ENCODE measurements around the gene CRTAP. TPM values are rescaled to one million over a fixed set of nuclear protein-coding genes. Genes with fewer than 3 reads are reported as not detected.
"Not testable (repeated sequence)": the region's sequence is repeated elsewhere in the genome, so short reads cannot be mapped to it uniquely, and the experiment has no call there.

Gene CRTAP
- total and polyA plus RNA-seq, 3 donors from 2014 or later, result 70.2 to 151 (median 123) TPM

GRCh38 chr3:33103034-33103433, 10.8 kb upstream of the CRTAP start:
- H3K27me3 ChIP-seq, result no peaks in the 10 kb centered on the region
- WGBS, 2 donors, result 94 to 96% methylated on average over 3 of the region's 3 CpGs
- DNase-seq, result no peak
- H3K4me3 ChIP-seq, result no peak overlapping the region
- H3K4me1 ChIP-seq, result no peaks in the 10 kb centered on the region
- H3K27ac ChIP-seq, result no peak overlapping the region
- no peaks in the 10 kb centered on the region for H3K36me3 ChIP-seq (ENCODE audit: low read depth, missing control alignments)
- no peaks in the 10 kb centered on the region for H3K9me3 ChIP-seq
- no peak for TF ChIP-seq POLR2A (IDR thresholded peaks at IDR 0.05)
- TF ChIP-seq, protein P1, sequence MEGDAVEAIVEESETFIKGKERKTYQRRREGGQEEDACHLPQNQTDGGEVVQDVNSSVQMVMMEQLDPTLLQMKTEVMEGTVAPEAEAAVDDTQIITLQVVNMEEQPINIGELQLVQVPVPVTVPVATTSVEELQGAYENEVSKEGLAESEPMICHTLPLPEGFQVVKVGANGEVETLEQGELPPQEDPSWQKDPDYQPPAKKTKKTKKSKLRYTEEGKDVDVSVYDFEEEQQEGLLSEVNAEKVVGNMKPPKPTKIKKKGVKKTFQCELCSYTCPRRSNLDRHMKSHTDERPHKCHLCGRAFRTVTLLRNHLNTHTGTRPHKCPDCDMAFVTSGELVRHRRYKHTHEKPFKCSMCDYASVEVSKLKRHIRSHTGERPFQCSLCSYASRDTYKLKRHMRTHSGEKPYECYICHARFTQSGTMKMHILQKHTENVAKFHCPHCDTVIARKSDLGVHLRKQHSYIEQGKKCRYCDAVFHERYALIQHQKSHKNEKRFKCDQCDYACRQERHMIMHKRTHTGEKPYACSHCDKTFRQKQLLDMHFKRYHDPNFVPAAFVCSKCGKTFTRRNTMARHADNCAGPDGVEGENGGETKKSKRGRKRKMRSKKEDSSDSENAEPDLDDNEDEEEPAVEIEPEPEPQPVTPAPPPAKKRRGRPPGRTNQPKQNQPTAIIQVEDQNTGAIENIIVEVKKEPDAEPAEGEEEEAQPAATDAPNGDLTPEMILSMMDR (IDR thresholded peaks at IDR 0.05), result no peak
- intact Hi-C loops (cut with DNase I; ENCODE audit: low total_unique reads), result no loop called here

- Histone ChIP-seq H3K27me3 (no peaks in the 10 kb centered on the region), H3K36me3 (ENCODE audit: low read depth, missing control alignments) (no peaks in the 10 kb centered on the region), H3K4me3 (no peak overlapping the region), H3K9me3 (no peaks in the 10 kb centered on the region), H3K4me1 (no peaks in the 10 kb centered on the region), H3K27ac (no peak overlapping the region)
- TF ChIP-seq, protein P1 (IDR thresholded peaks at IDR 0.05), result no peak
- TF ChIP-seq POLR2A (IDR thresholded peaks at IDR 0.05), result no peak
- 87 to 89% methylated on average over 3 of the region's 3 CpGs for WGBS, 2 donors
- DNase-seq, result no peak
- intact Hi-C loops (cut with DNase I; ENCODE audit: low total_unique reads), result no loop called here
Measured at GRCh38 chr3:33103480-33103879, 10.3 kb upstream of the CRTAP start.

DNA sequence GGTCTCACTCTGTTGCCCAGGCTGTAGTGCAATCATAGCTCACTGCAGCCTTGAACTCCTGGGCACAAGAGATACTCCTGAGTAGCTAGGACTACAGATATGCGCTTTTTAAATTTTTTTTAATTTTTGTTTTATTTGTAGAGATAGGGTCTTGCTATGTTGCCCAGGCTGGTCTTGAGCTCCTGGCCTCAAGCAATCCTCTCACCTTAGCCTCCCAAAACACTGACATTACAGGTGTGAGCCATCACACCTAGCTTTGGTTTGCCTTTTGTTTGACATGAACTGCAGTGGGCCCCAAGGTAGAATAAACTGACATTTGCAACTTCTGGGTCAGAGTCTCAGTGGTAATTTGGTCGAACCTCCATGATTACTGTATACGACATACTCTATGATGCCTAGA, 9.0 kb upstream of the CRTAP start:
- no peaks in the 10 kb centered on the region for H3K27me3 ChIP-seq
- no peak for DNase-seq
- no peaks in the 10 kb centered on the region for H3K36me3 ChIP-seq (ENCODE audit: low read depth, missing control alignments)
- no peaks in the 10 kb centered on the region for H3K9me3 ChIP-seq
- H3K4me3 ChIP-seq, result no peak overlapping the region
- TF ChIP-seq POLR2A (IDR thresholded peaks at IDR 0.05), result no peak
- TF ChIP-seq, protein P1 (IDR thresholded peaks at IDR 0.05), result no peak
- no peak overlapping the region for H3K27ac ChIP-seq
- no peaks in the 10 kb centered on the region for H3K4me1 ChIP-seq
- intact Hi-C loops (cut with DNase I; ENCODE audit: low total_unique reads), result no loop called here
- 92 to 93% methylated on average over 3 of the region's 3 CpGs for WGBS, 2 donors

GRCh38 chr3:33105341-33105948, 8.4 kb upstream of the CRTAP start:
- Histone ChIP-seq H3K9me3 (no peaks in the 10 kb centered on the region), H3K4me1 (no peaks in the 10 kb centered on the region), H3K36me3 (ENCODE audit: low read depth, missing control alignments) (no peaks in the 10 kb centered on the region), H3K27me3 (no peaks in the 10 kb centered on the region), H3K27ac (no peak overlapping the region), H3K4me3 (no peak overlapping the region)
- intact Hi-C loops (cut with DNase I; ENCODE audit: low total_unique reads), result no loop called here
- no peak for DNase-seq
- no peak for TF ChIP-seq POLR2A (IDR thresholded peaks at IDR 0.05)
- TF ChIP-seq, protein P1 (IDR thresholded peaks at IDR 0.05), result no peak
- 77 to 79% methylated on average over 3 of the region's 3 CpGs for WGBS, 2 donors

- H3K27me3 ChIP-seq; H3K4me1 ChIP-seq; DNase-seq; H3K36me3 ChIP-seq (ENCODE audit: low read depth, missing control alignments); intact Hi-C loops (cut with DNase I; ENCODE audit: low total_unique reads); H3K4me3 ChIP-seq; H3K9me3 ChIP-seq; H3K27ac ChIP-seq: not testable (repeated sequence)
- WGBS, 2 donors, result 85 to 94% methylated on average over 2 of the region's 2 CpGs
Measured at GRCh38 chr3:33106854-33107253, 7.0 kb upstream of the CRTAP start.

Measured in testis (tissue), 3 donors.